Measurements from ENCODE around the gene POU2AF3. TPM values are rescaled to one million over a fixed set of nuclear protein-coding genes. Genes with fewer than 3 reads are reported as not detected.

POU2AF3 gene
- total RNA-seq, 1 donor from 2014 or later, result not detected

DNA sequence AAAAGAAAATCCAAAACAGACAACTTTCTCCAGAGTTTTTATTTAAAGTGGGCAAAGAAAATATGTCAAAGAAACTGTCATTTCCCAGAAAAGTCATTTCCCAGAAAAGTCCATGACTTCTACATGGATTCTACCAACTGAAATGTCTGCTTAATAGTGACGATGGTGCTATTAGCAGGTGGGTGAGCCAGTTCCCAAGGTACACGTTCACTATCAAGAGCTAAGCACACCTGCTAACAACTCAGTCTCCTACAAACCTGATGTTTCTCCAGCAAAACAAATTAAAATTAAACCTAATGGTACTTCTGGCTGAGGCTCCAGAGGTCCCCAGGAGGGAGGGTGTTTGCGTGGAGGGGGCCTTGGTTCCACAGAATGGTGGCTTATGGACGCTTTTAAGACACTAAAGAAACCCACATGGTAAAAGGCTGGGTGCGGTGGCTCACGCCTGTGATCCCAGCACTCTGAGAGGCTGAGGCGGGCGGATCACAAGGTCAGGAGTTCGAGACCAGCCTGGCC is 53.9 kb downstream of the POU2AF3 start:
- DNase-seq (ENCODE audit: low read depth, low spot score), result no peak

GRCh38 chr11:111352935-111353710 is 54.8 kb downstream of the POU2AF3 start:
- DNase-seq (ENCODE audit: low read depth, low spot score), result no peak

- no peak for DNase-seq (ENCODE audit: low read depth, low spot score)
Observed at GRCh38 chr11:111353776-111354600, 55.6 kb downstream of the POU2AF3 start.

GRCh38 chr11:111354601-111354891 is 56.2 kb downstream of the POU2AF3 start:
- DNase-seq (ENCODE audit: low read depth, low spot score), result no peak

- DNase-seq (ENCODE audit: low read depth, low spot score), result no peak
Observed at GRCh38 chr11:111355101-111355500, 56.8 kb downstream of the POU2AF3 start.

DNA sequence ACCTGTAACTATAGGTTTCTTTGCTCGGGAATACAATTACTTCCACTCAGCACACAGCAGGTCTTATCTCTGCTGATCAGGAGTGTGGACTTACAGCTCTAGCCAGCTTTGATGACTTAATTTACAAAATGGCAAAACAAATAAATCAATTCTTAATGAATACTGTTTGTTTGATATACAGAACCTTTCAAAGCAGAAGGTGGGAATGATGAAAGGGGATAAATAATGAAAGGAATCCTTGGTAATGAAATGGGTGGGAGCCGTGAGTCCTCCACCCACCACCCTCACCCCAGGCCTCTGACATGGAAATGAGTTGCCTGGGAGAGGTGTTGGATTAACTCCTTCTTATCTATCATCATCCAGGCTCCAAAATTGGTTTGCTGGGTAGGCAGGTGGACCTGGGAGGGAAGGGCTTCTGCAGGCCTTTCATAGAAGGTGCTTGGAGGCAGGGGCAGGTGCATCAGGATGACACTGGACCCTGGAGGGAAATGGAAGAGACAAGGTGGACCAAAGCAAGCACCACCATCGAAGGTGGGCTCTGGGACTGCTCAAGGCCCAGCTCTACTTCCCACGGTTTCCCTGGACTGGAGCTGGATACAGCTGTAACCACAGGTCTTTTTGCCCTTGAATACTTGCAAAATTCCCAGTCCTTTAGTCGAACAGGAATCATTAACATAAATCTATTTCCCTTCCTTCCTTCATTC is 57.8 kb downstream of the POU2AF3 start:
- DNase-seq (ENCODE audit: low read depth, low spot score), result no peak

GRCh38 chr11:111356660-111357048 is 58.3 kb downstream of the POU2AF3 start:
- DNase-seq (ENCODE audit: low read depth, low spot score), result no peak

DNA sequence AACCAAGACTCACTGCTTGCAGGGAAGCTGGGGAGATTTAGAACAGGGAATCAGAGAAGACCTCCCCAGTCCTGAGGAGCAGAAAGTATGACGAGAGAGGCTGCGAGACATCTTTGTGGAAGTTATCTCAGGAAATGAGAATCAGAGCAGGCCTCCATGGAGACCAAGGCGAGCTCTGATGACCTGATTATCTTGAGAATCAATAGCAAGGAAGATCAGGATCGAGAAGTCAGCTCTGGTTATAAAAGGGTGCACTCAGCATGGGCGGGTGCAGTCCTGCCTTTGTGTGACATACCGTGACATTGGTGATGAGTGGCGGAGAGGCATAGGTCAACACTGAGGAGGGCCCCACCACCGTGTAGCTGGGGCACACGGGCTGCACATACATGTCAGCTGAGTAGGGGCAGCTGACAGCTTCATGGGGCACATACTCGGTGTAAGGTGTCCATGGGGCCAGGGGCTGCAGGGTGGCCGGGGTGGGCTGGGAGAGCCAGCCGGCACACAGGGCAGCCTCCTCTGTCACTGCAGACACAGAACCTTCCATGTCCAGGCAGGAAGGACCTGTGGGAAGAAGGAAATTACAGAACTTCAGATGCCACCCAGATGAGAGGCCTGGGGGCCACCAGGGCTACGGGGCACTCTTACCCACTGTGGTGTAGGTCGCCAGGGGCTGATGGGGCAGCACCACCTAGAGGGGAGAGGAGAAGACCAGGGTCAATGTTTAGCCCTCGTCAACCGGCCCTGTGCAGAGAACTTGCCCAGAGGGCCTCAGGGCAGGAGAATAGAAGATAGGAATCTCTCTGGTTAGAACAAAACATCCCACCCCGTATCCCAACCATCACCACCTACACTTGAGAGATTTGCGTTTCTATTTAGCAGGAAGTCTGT is 59.0 kb downstream of the POU2AF3 start:
- DNase-seq (ENCODE audit: low read depth, low spot score), result no peak

Other genes starting within 250 kb of the POU2AF3 start
- gene POU2AF2, start 52.8 kb upstream of the POU2AF3 start, total RNA-seq, result not detected in 2 replicates
- not detected in 2 replicates for gene POU2AF1, start 80.7 kb downstream of the POU2AF3 start, total RNA-seq
- gene BTG4, start 213.8 kb downstream of the POU2AF3 start, total RNA-seq, result not detected in 2 replicates
- gene HOATZ, start 216.2 kb downstream of the POU2AF3 start, total RNA-seq, result not detected in 2 replicates
- 2.7 and 3.0 TPM in 2 replicates for gene LAYN, start 242.2 kb downstream of the POU2AF3 start, total RNA-seq